H1 (cell line): Measurements from ENCODE around the gene USH2A. TPM values are rescaled to one million over a fixed set of nuclear protein-coding genes. Genes with fewer than 3 reads are reported as not detected.

ENCODE experiments used
- SP4 ChIP-seq: IDR thresholded peaks from 2 replicates; pipeline ENCODE4 v1.6.1; 2012; ENCODE audit warnings: low read length, inconsistent platforms
- TCF12 ChIP-seq: IDR thresholded peaks from 2 replicates; pipeline ENCODE4 v1.6.1; 2011; ENCODE audit warnings: low read depth, mild to moderate bottlenecking, low read length
- polyA plus RNA-seq, 7 experiments: library from polyadenylated mRNA; depleted of rRNA in 3 of 7; stranded (reverse) in 5 of 7; unstranded in 2 of 7; fragments of >200 nt in 5 of 7; fragments of 200-250 nt in 2 of 7; gene quantifications; 1 replicate in 5 of 7; 2 replicates in 1 of 7; 4 replicates in 1 of 7; pipeline versions ENCODE4 v1.2.1 to v1.2.3, GENCODE V29; 2011 to 2013; ENCODE audit warnings: missing spikeins in 2 of 7, mixed read lengths in 2 of 7
- total RNA-seq: library from RNA; stranded (reverse); fragmentation: NEBNext Ultra II Directional; extraction: Animal tissue kit (Norgen Biotek cat#: 25700); gene quantifications from 2 replicates; pipeline ENCODE4 v1.2.1, GENCODE V29; 2021

USH2A gene
- total and polyA plus RNA-seq, 2 of the 8 experiments (the other 6 are each of a cell fraction or from before 2014, with no cell fraction given), result 0.02 to 0.17 TPM

DNA sequence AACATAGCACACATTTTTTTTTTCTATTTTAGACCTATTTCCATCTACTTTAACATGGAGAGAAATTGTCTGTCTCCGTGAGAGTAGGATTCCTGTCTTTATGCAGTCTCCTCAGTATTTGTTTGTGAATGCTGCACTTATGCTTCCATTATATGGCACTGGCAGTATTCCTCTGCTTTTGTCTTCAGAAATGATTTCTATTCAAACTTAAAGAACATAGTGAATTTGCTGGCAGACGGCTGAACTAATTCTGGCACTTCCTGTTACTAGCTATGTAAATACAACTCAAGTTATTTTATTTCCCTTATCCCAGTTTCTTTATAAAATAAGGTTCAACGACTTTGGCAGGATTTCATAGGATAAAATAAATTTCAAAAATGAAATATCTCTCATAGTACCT is 810.9 kb downstream of the USH2A start (continued):
- TF ChIP-seq SP4 (no peak), TCF12 (no peak)
